Stomach (tissue), 4 donors: ENCODE measurements around the gene TPD52L1.
A peak's percentile ranks its signal among the peaks of the same experiment; 100 is the strongest.

Experiments
- EP300 ChIP-seq: sonication (generic); formaldehyde crosslinking; IDR thresholded peaks from one replicate; pipeline ENCODE4 v1.6.1; 2017; ENCODE audit warnings: antibody characterized with exemption
- POLR2A ChIP-seq, 4 donors: fragments of 450-650 bp; IDR thresholded peaks; one replicate each; pipeline ENCODE4 v1.6.1; 2016; ENCODE audit warnings: antibody characterized with exemption in 4 of 4, control low read depth in 2 of 4, mild to moderate bottlenecking in 1 of 4, moderate library complexity in 1 of 4
- POLR2AphosphoS5 ChIP-seq, 3 donors: sonication (generic); formaldehyde crosslinking; IDR thresholded peaks; one replicate each; pipeline ENCODE4 v1.6.1; 2016; ENCODE audit warnings: antibody characterized with exemption in 3 of 3
- TF ChIP-seq, protein P1 (sequence below), 7 experiments: fragments of 450-650 bp in 4 of 7; fragments of 200-600 bp in 3 of 7; sonication (generic) in 3 of 7; IDR thresholded peaks; one replicate each; pipeline ENCODE4 v1.5.1; 2016 to 2019; ENCODE audit warnings: antibody characterized with exemption in 7 of 7, control low read depth in 2 of 7, mild to moderate bottlenecking in 1 of 7

- TF ChIP-seq, protein P1, sequence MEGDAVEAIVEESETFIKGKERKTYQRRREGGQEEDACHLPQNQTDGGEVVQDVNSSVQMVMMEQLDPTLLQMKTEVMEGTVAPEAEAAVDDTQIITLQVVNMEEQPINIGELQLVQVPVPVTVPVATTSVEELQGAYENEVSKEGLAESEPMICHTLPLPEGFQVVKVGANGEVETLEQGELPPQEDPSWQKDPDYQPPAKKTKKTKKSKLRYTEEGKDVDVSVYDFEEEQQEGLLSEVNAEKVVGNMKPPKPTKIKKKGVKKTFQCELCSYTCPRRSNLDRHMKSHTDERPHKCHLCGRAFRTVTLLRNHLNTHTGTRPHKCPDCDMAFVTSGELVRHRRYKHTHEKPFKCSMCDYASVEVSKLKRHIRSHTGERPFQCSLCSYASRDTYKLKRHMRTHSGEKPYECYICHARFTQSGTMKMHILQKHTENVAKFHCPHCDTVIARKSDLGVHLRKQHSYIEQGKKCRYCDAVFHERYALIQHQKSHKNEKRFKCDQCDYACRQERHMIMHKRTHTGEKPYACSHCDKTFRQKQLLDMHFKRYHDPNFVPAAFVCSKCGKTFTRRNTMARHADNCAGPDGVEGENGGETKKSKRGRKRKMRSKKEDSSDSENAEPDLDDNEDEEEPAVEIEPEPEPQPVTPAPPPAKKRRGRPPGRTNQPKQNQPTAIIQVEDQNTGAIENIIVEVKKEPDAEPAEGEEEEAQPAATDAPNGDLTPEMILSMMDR (IDR thresholded peaks at IDR 0.05), result no peak
- TF ChIP-seq POLR2A (IDR thresholded peaks at IDR 0.05) (no peak), POLR2AphosphoS5 (IDR thresholded peaks at IDR 0.05) (peak in 1 of 3 donors; percentile 14), EP300 (no peak)
These were observed 15.5 kb downstream of the TPD52L1 start for GRCh38 chr6:125169058-125169457.
